ENCODE data around the gene KBTBD13.

GRCh38 chr15:65095011-65095746 is 18.6 kb downstream of the KBTBD13 start:
- TF ChIP-seq CTCF (IDR thresholded peaks at IDR 0.05) (no peak), POLR2A (IDR thresholded peaks at IDR 0.05) (no peak)
